Gastrocnemius medialis (tissue), 4 donors: ENCODE measurements around the gene MNX1. TPM values are rescaled to one million over a fixed set of nuclear protein-coding genes. Genes with fewer than 3 reads are reported as not detected.

Experiments
- ATAC-seq, 2 donors: fragments of 150-250 bp; one replicate each; pipeline ENCODE4 v1.9.1; 2016
- DNase-seq, 2 donors: peaks; one replicate each; pipeline ENCODE4 v3.0.0-alpha.2; 2019
- H3K27ac ChIP-seq, 4 donors: fragments of 200-600 bp; sonication (generic); 1 replicate in 1 of 4; 2 replicates in 3 of 4; pipeline ENCODE4 v1.5.1; 2016 to 2018; ENCODE audit warnings: mild to moderate bottlenecking in 2 of 4, moderate library complexity in 1 of 4
- H3K27me3 ChIP-seq, 3 donors: fragments of 200-600 bp; sonication (generic) in 2 of 3; 1 replicate in 1 of 3; 2 replicates in 2 of 3; pipeline versions ENCODE4 v1.5.1 to v1.6.0; 2016 to 2019; ENCODE audit warnings: mild to moderate bottlenecking in 1 of 3, moderate library complexity in 1 of 3
- H3K36me3 ChIP-seq, 2 donors: fragments of 200-600 bp; sonication (generic) in 1 of 2; one replicate each; pipeline ENCODE4 v1.5.1; 2017 to 2018
- H3K4me1 ChIP-seq, 2 donors: fragments of 200-600 bp; sonication (generic) in 1 of 2; one replicate each; pipeline ENCODE4 v1.5.1; 2016 to 2017; ENCODE audit warnings: mild to moderate bottlenecking in 2 of 2
- H3K4me3 ChIP-seq, 4 donors: fragments of 200-600 bp; sonication (generic) in 3 of 4; 1 replicate in 1 of 4; 2 replicates in 3 of 4; pipeline ENCODE4 v1.5.1; 2016 to 2019; ENCODE audit warnings: mild to moderate bottlenecking in 2 of 4
- H3K9me3 ChIP-seq, 3 donors: fragments of 200-600 bp; sonication (generic) in 2 of 3; 1 replicate in 1 of 3; 2 replicates in 2 of 3; pipeline ENCODE4 v1.5.1; 2016 to 2019
- CTCF ChIP-seq, 5 experiments: fragments of 450-650 bp in 3 of 5; fragments of 200-600 bp in 2 of 5; sonication (generic) in 2 of 5; IDR thresholded peaks in 4 of 5; conservative IDR thresholded peaks in 1 of 5; 1 replicate in 4 of 5; 2 replicates in 1 of 5; pipeline ENCODE4 v1.5.1; 2016 to 2019; ENCODE audit warnings: antibody characterized with exemption in 5 of 5, mild to moderate bottlenecking in 3 of 5, moderate library complexity in 3 of 5
- POLR2A ChIP-seq, 2 donors: fragments of 450-650 bp; IDR thresholded peaks; one replicate each; pipeline ENCODE4 v1.6.1; 2017; ENCODE audit warnings: antibody characterized with exemption in 2 of 2, mild to moderate bottlenecking in 2 of 2, moderate library complexity in 2 of 2
- in situ Hi-C, 4 donors: fragments of 200-750 bp; cut with MboI; loops; one replicate each; pipeline versions ENCODE4 v1.15.0 to v1.8.0; 2017; ENCODE audit warnings: low sequenced_read_pairs in 4 of 4
- intact Hi-C: fragments of 100-400 bp; cut with DNase I; formaldehyde crosslinking; loops from one replicate; pipeline ENCODE4 v1.15.1; 2023; ENCODE audit warnings: low total_unique reads
- total RNA-seq, 4 donors: library from RNA; depleted of rRNA; stranded (reverse); fragments of >200 nt; gene quantifications; one replicate each; pipeline versions ENCODE4 v1.1.0 to v1.2.3, GENCODE V29; 2016

The MNX1 gene
- total RNA-seq, 4 donors from 2014 or later = 0.16 to 0.20 TPM; not detected in 2

GRCh38 chr7:157018328-157018996, 8.0 kb upstream of the MNX1 start:
- Histone ChIP-seq H3K36me3 (no peaks in the 10 kb centered on the region), H3K9me3 (no peaks in the 10 kb centered on the region), H3K4me1 (peaks cover 6 to 27% of the 10 kb centered on the region in 2 donors), H3K4me3 (peak overlapping the region in 1 of 4 donors; percentile 34), H3K27me3 (peaks cover 97 to 100% (median 99%) of the 10 kb centered on the region in 3 donors), H3K27ac (no peak overlapping the region)
- in situ Hi-C loops (no loop called here), intact Hi-C loops (no loop called here)
- DNase-seq (no peak), ATAC-seq (no peak)
- no peak for TF ChIP-seq POLR2A (IDR thresholded peaks at IDR 0.05)
- no peak for TF ChIP-seq CTCF (IDR thresholded peaks at IDR 0.05 in 4 of 5, conservative IDR thresholded peaks at IDR 0.05 in 1 of 5)

- in situ Hi-C loops = no loop called here
- H3K27me3 ChIP-seq = peaks cover 97 to 100% (median 99%) of the 10 kb centered on the region in 3 donors
- H3K36me3 ChIP-seq = no peaks in the 10 kb centered on the region
- H3K9me3 ChIP-seq = no peaks in the 10 kb centered on the region
- TF ChIP-seq POLR2A (IDR thresholded peaks at IDR 0.05) (no peak), CTCF (IDR thresholded peaks at IDR 0.05 in 4 of 5, conservative IDR thresholded peaks at IDR 0.05 in 1 of 5) (no peak)
- DNase-seq (no peak), ATAC-seq (no peak)
- H3K4me1 ChIP-seq = peaks cover 6 to 27% of the 10 kb centered on the region in 2 donors
- H3K4me3 ChIP-seq = peak overlapping the region in 1 of 4 donors; percentile 34
- intact Hi-C loops = no loop called here
- H3K27ac ChIP-seq = no peak overlapping the region
Measured at GRCh38 chr7:157017603-157018327, 7.3 kb upstream of the MNX1 start.

GRCh38 chr7:157017149-157017548, 6.7 kb upstream of the MNX1 start:
- Histone ChIP-seq H3K27ac (no peak overlapping the region), H3K27me3 (peaks cover 95 to 100% (median 99%) of the 10 kb centered on the region in 3 donors), H3K4me3 (no peak overlapping the region), H3K9me3 (no peaks in the 10 kb centered on the region), H3K4me1 (peaks cover 6 to 27% of the 10 kb centered on the region in 2 donors), H3K36me3 (no peaks in the 10 kb centered on the region)
- TF ChIP-seq POLR2A (IDR thresholded peaks at IDR 0.05) (no peak), CTCF (IDR thresholded peaks at IDR 0.05 in 4 of 5, conservative IDR thresholded peaks at IDR 0.05 in 1 of 5) (no peak)
- in situ Hi-C loops (no loop called here), intact Hi-C loops (no loop called here)
- ATAC-seq (no peak), DNase-seq (no peak)

- ATAC-seq (no peak), DNase-seq (no peak)
- intact Hi-C loops (no loop called here), in situ Hi-C loops (no loop called here)
- H3K9me3 ChIP-seq = no peaks in the 10 kb centered on the region
- no peaks in the 10 kb centered on the region for H3K36me3 ChIP-seq
- peaks cover 6 to 22% of the 10 kb centered on the region in 2 donors for H3K4me1 ChIP-seq
- H3K27me3 ChIP-seq = peaks cover 94 to 100% (median 99%) of the 10 kb centered on the region in 3 donors
- H3K27ac ChIP-seq = no peak overlapping the region
- no peak overlapping the region for H3K4me3 ChIP-seq
- TF ChIP-seq POLR2A (IDR thresholded peaks at IDR 0.05) (no peak), CTCF (IDR thresholded peaks at IDR 0.05 in 4 of 5, conservative IDR thresholded peaks at IDR 0.05 in 1 of 5) (no peak)
Measured at GRCh38 chr7:157016352-157017041, 6.0 kb upstream of the MNX1 start.
